K562 (cell line): ENCODE results near the gene DNAH8. TPM values are rescaled to one million over a fixed set of nuclear protein-coding genes. Genes with fewer than 3 reads are reported as not detected.

Experiments used
- ATAC-seq: fragments of 200-7000 bp; cut with Tn5 transposase; 3 replicates; pipeline ENCODE4 v1.9.1; 2020; ENCODE audit warnings: moderate library complexity
- BruUV-seq: library from RNA; stranded (reverse); fragments of 400-500 nt; replicated peaks from 2 replicates; lab custom pipeline; 2021; lab: Mats Ljungman, UMichigan
- CTCF ChIA-PET: fragments of 300-600 bp; formaldehyde crosslinking; extraction: SDS; loops from one replicate; lab custom pipeline; 2021; ENCODE audit warnings: low intra/inter-chr PET ratio; lab: Yijun Ruan, JAX
- POLR2A ChIA-PET: fragments of 300-600, 350-650 bp; sonication (Branson Sonifier 250); formaldehyde crosslinking; extraction: SDS; loops from one replicate; lab custom pipeline; 2021; ENCODE audit warnings: antibody characterized with exemption, inconsistent platforms; lab: Yijun Ruan, JAX
- DNase-seq, 4 experiments: peaks; one replicate each; pipeline versions ENCODE4 v3.0.0 to v3.0.0-alpha.2; 2011 to 2018; ENCODE audit warnings: low spot score in 3 of 4, mixed read lengths in 3 of 4; ENCODE audit errors: extremely low read depth in 1 of 4
- FAIRE-seq: peaks from 2 replicates; lab custom pipeline; 2011; peaks lifted over from hg19 to GRCh38; lab: Jason Lieb, UNC
- H2AFZ ChIP-seq: 2 replicates; pipeline ENCODE4 v1.6.0; 2011; ENCODE audit warnings: low read depth, low read length, control low read depth, inconsistent platforms
- H3K27ac ChIP-seq: fragments of 200-600 bp; 3 replicates; pipeline ENCODE4 v1.8.0; 2011; ENCODE audit warnings: low read depth, mild to moderate bottlenecking, control low read depth, inconsistent platforms, low read length, moderate library complexity, mixed read lengths; ENCODE audit errors: extremely low read depth
- H3K27me3 ChIP-seq, 2 experiments: fragments of 300-600 bp in 1 of 2; 2 replicates in 1 of 2; 3 replicates in 1 of 2; pipeline versions ENCODE4 v1.6.0 to v1.8.0; 2011; ENCODE audit warnings: inconsistent platforms in 2 of 2, low read length in 2 of 2, mild to moderate bottlenecking in 1 of 2, mixed read lengths in 1 of 2, moderate library complexity in 1 of 2; ENCODE audit not compliant: control insufficient read depth in 2 of 2, insufficient read depth in 2 of 2
- H3K36me3 ChIP-seq: fragments of 300-600 bp; 3 replicates; pipeline ENCODE4 v1.8.0; 2011; ENCODE audit warnings: mild to moderate bottlenecking, low read length, inconsistent platforms; ENCODE audit not compliant: control insufficient read depth, insufficient read depth
- H3K4me1 ChIP-seq, 2 experiments: fragments of 200-600 bp in 1 of 2; replicated peaks in 1 of 2; 2 replicates in 1 of 2; 3 replicates in 1 of 2; pipeline versions ENCODE4 v1.5.1 to v1.8.0; 2011; ENCODE audit warnings: inconsistent platforms in 2 of 2, low read length in 2 of 2, mild to moderate bottlenecking in 1 of 2, mixed read lengths in 1 of 2, moderate library complexity in 1 of 2; ENCODE audit not compliant: control insufficient read depth in 2 of 2, insufficient read depth in 2 of 2
- H3K4me2 ChIP-seq: 2 replicates; pipeline ENCODE4 v1.6.1; 2011; ENCODE audit warnings: low read length, control low read depth, inconsistent platforms, mixed read lengths; ENCODE audit not compliant: insufficient read depth
- H3K4me3 ChIP-seq: fragments of 200-600 bp; sonication (generic), shearing (Covaris generic); 2 replicates; pipeline ENCODE4 v1.5.1; 2016; ENCODE audit warnings: control low read depth, inconsistent platforms
- H3K79me2 ChIP-seq: fragments of 200-600 bp; 3 replicates; pipeline ENCODE4 v1.8.0; 2011; ENCODE audit warnings: low read length, inconsistent platforms; ENCODE audit not compliant: control insufficient read depth, insufficient read depth
- H3K9ac ChIP-seq, 2 experiments: 2 replicates each; pipeline versions ENCODE4 v1.6.0 to v1.6.1; 2011; ENCODE audit warnings: low read depth in 2 of 2, low read length in 2 of 2, control low read depth in 1 of 2, inconsistent platforms in 1 of 2, mild to moderate bottlenecking in 1 of 2, mixed read lengths in 1 of 2; ENCODE audit not compliant: insufficient read depth in 1 of 2
- H3K9me1 ChIP-seq: one replicate; pipeline ENCODE4 v1.6.0; 2011; ENCODE audit warnings: inconsistent platforms, mild to moderate bottlenecking, low read length, moderate library complexity; ENCODE audit not compliant: control insufficient read depth, insufficient read depth
- H3K9me3 ChIP-seq: replicated peaks from 2 replicates; pipeline ENCODE4 v1.5.1; 2011; ENCODE audit warnings: low read depth, low read length, inconsistent platforms; ENCODE audit not compliant: control insufficient read depth, insufficient read depth
- H4K20me1 ChIP-seq: replicated peaks from 2 replicates; pipeline ENCODE4 v1.6.1; 2011; ENCODE audit warnings: low read length, inconsistent platforms, mixed read lengths; ENCODE audit not compliant: control insufficient read depth, insufficient read depth
- HDAC6 ChIP-seq: IDR thresholded peaks from 2 replicates; pipeline ENCODE4 v1.6.1; 2012; ENCODE audit warnings: low read depth, mild to moderate bottlenecking, control low read depth, inconsistent platforms, low read length, moderate library complexity
- PHF21A ChIP-seq: fragments of 450-650 bp; IDR thresholded peaks from 2 replicates; pipeline ENCODE4 v1.6.1; 2017; ENCODE audit warnings: low read depth, borderline replicate concordance
- REST ChIP-seq, 2 experiments: fragments of 450-650 bp; formaldehyde crosslinking in 1 of 2; IDR thresholded peaks; 2 replicates each; pipeline versions ENCODE4 v1.4.0 to v1.6.1; 2014 to 2020; ENCODE audit warnings: mild to moderate bottlenecking in 2 of 2, borderline replicate concordance in 1 of 2, low read depth in 1 of 2
- RFX5 ChIP-seq: IDR thresholded peaks from 2 replicates; pipeline ENCODE4 v1.6.1; 2011; ENCODE audit warnings: low read depth, mild to moderate bottlenecking, improper control_type of control experiment, low read length
- ZKSCAN3 ChIP-seq: fragments of 250-450 bp; sonication (Bioruptor Pico); IDR thresholded peaks from 2 replicates; pipeline ENCODE4 v1.4.0; 2020
- ZNF395 ChIP-seq: fragments of 200-800 bp; sonication (Bioruptor generic); IDR thresholded peaks from 2 replicates; pipeline ENCODE4 v1.6.1; 2017; ENCODE audit warnings: missing genetic modification characterization, missing compliant biosample characterization
- ZSCAN29 ChIP-seq: fragments of 450-650 bp; IDR thresholded peaks from 2 replicates; pipeline ENCODE4 v1.6.1; 2017
- WGBS: fragments of 100-300 bp; shearing (Covaris generic); methylation state at CpG from one replicate; pipeline ENCODE4 v1.1.6; 2016; ENCODE audit warnings: low coverage, mixed read lengths; ENCODE audit not compliant: insufficient coverage; ENCODE audit errors: missing lambda C conversion rate; 5-methylcytosine and 5-hydroxymethylcytosine counted together
- in situ Hi-C: fragments of 300-500 bp; cut with MboI; formaldehyde crosslinking; loops from 4 replicates; pipeline ENCODE4 v1.15.0; 2018; ENCODE audit warnings: inconsistent platforms, mixed read lengths
- intact Hi-C: fragments of 100-400 bp; cut with micrococcal nuclease; formaldehyde crosslinking; loops from 2 replicates; pipeline ENCODE4 v1.14.2; 2022
- polyA plus RNA-seq, 8 experiments: library from polyadenylated mRNA; depleted of rRNA in 4 of 8; stranded (reverse) in 5 of 8; unstranded in 3 of 8; fragments of >200 nt; fragmentation: Nextera tagmentation in 2 of 8; fragmentation: Illumina TruSeq in 1 of 8; extraction: Ambion mirVana in 2 of 8; extraction: Trizol in 1 of 8; gene quantifications; 2 replicates each; pipeline versions ENCODE4 v1.2.1 to v1.2.3, GENCODE V29; 2011 to 2014; ENCODE audit warnings: inconsistent platforms in 1 of 8, missing spikeins in 1 of 8
- total RNA-seq, 7 experiments: library from RNA; depleted of rRNA in 6 of 7; stranded (reverse); fragments of >200 nt in 6 of 7; fragmentation: Illumina TruSeq in 2 of 7; extraction: Trizol in 2 of 7; gene quantifications; 2 replicates each; pipeline versions ENCODE4 v1.2.1 to v1.2.3, GENCODE V29; 2011 to 2021; ENCODE audit warnings: low replicate concordance in 1 of 7
- TF ChIP-seq, protein P1 (sequence below), 3 experiments: IDR thresholded peaks in 2 of 3; conservative IDR thresholded peaks in 1 of 3; 2 replicates each; pipeline ENCODE4 v1.5.1; 2011 to 2012; ENCODE audit warnings: low read length in 3 of 3, mild to moderate bottlenecking in 3 of 3, control low read depth in 2 of 3, improper control_type of control experiment in 1 of 3, inconsistent platforms in 1 of 3, low read depth in 1 of 3, mixed read lengths in 1 of 3, moderate library complexity in 1 of 3; ENCODE audit not compliant: insufficient read depth in 2 of 3

DNAH8 gene
- total and polyA plus RNA-seq, 9 of the 15 experiments (the other 6 are each of a cell fraction or from before 2014, with no cell fraction given): 1.2 to 4.2 (median 2.9) TPM

GRCh38 chr6:38739532-38739931, 24.4 kb downstream of the DNAH8 start:
- in situ Hi-C loops (no loop called here), intact Hi-C loops (no loop called here)
- no peak for DNase-seq
- H3K9me1 ChIP-seq: no peaks in the 10 kb centered on the region
- H3K27me3 ChIP-seq: no peaks in the 10 kb centered on the region
- peaks cover 8% of the 10 kb centered on the region; the same call in 1 of the 3 replicates for H3K36me3 ChIP-seq
- ATAC-seq: no peak
- H2AFZ ChIP-seq: no peak overlapping the region
- H3K4me3 ChIP-seq: no peak overlapping the region
- POLR2A ChIA-PET: interaction anchor here (0.6 to 1.3 kb wide), 4 partner anchors 12 to 1185 kb away, joined by 3 read pairs; no protein-coding TSS in a partner anchor
- no peak for FAIRE-seq
- H3K9ac ChIP-seq: no peak overlapping the region
- no peaks in the 10 kb centered on the region for H3K4me1 ChIP-seq
- WGBS: 54% methylated on average over 5 of the region's 5 CpGs
- no peaks in the 10 kb centered on the region for H3K9me3 ChIP-seq
- no peak overlapping the region for H3K27ac ChIP-seq
- H3K4me2 ChIP-seq: no peak overlapping the region
- H4K20me1 ChIP-seq: no peaks in the 10 kb centered on the region
- CTCF ChIA-PET: no interaction called here
- BruUV-seq: no TSS peak
- no peaks in the 10 kb centered on the region for H3K79me2 ChIP-seq
- no peak for TF ChIP-seq ZNF395 (CRISPR knock-in tag)
- no peak for TF ChIP-seq REST (IDR thresholded peaks at IDR 0.05; ENCODE audit: borderline replicate concordance)
- TF ChIP-seq REST (CRISPR knock-in tag; IDR thresholded peaks at IDR 0.05; ENCODE audit: low read depth): no peak
- no peak for TF ChIP-seq PHF21A
- TF ChIP-seq ZKSCAN3: no peak
- TF ChIP-seq, protein P1, sequence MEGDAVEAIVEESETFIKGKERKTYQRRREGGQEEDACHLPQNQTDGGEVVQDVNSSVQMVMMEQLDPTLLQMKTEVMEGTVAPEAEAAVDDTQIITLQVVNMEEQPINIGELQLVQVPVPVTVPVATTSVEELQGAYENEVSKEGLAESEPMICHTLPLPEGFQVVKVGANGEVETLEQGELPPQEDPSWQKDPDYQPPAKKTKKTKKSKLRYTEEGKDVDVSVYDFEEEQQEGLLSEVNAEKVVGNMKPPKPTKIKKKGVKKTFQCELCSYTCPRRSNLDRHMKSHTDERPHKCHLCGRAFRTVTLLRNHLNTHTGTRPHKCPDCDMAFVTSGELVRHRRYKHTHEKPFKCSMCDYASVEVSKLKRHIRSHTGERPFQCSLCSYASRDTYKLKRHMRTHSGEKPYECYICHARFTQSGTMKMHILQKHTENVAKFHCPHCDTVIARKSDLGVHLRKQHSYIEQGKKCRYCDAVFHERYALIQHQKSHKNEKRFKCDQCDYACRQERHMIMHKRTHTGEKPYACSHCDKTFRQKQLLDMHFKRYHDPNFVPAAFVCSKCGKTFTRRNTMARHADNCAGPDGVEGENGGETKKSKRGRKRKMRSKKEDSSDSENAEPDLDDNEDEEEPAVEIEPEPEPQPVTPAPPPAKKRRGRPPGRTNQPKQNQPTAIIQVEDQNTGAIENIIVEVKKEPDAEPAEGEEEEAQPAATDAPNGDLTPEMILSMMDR (IDR thresholded peaks at IDR 0.05 in 2 of 3, conservative IDR thresholded peaks at IDR 0.05 in 1 of 3; ENCODE audit: insufficient read depth in 2 of 3, low read depth in 1 of 3, low read length in 3 of 3): peak in 2 of 3 experiments; percentile 27 to 28; a peak in 4 of 6 replicates
- no peak for TF ChIP-seq HDAC6
- no peak for TF ChIP-seq RFX5
- no peak for TF ChIP-seq ZSCAN29
